ENCODE results near the gene CCDC178.
"Not testable (repeated sequence)": the region's sequence is repeated elsewhere in the genome, so short reads cannot be mapped to it uniquely, and the experiment has no call there.

CCDC178 gene

DNA sequence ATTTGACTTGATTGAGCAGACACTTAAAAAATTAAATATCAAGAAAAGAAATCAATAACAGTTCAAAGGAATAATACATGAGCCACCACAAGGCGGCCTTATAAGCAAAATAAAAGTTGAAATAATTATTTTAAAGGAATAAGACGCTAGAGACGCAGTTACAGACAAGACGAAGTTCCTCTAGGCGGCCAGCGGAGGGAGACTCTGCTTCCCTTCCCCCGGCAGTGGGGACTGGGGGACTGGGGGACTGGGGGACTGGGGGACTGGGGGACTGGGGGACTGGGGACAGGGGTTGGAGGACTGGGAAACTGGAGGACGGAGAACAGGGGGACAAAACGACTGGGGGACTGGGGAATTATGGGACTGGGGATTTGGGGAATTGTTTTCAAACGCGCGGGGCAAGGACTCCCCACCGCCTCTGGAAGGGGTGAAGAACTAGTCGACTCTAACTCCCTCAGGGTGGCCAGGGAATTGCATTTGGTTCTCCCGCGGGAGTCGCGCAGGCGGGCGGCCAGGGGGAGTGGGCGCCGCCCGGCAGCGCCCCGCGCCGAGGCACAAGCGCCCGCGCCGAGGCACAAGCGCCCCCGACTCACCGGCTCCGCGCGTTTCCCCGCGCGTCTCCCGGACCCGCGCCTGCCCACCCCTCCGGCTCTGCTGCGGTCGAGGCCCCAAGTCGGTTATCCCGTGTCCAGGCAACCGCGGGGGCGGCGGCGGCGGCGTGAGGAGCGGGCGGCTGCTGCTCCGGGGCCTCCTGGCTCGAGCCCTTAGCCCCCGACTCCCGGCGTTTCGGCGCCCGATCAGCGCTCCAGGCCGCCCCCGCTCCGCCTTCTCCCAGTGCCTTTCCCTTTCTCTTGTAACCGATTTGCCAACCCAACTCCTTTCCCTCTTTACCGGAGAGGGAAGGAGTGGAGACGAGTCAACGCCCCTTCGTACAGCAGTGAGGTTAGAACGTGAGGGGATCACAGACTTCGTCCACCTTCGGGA is at the start of gene CCDC178:
CCDC178 (minus strand) TSS at position 662 of the 984 bp plus-strand sequence. CDS start 28,633 bp downstream, outside the sequence.
- DNase-seq, result no peak

DNA sequence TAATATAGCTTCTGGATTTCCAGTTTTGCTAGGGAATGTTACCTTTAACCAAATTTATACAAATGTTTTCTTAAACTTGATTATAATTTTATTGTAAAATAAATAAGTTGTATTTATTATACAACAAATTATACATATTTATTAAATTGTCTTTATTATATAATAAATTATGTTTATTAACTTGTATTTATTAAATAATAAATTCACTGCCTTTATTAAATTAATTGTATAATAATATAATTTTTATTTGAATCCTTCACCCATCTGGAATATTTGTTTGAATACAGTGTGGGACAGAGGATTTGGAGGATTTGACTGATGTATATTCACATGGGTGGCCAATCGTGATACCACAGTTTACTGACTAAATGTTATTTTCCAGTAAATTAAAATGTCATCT is 43.4 kb upstream of the CCDC178 start:
- DNase-seq, result no peak

- no peak for DNase-seq
Measured at GRCh38 chr18:33472509-33472908, 32.0 kb upstream of the CCDC178 start.

DNA sequence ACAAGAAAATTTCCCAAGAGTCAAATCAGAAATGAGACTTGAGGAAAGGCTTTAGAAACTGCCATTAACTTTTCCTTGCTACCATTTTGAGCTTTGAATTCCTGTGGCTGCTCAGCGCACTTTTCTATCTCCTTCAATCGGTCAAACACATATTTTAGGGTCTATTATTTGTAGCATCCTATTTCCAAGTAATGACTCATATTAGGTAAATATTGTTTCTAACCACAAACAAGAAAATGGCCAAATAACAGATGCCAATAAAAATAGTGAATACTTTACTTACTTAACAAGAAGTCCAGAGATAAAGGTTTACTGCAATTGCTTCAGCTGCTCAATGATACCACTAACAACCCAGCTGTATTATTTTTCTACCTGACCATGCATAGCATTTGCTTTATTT is 29.7 kb upstream of the CCDC178 start:
- no peak for DNase-seq

DNA sequence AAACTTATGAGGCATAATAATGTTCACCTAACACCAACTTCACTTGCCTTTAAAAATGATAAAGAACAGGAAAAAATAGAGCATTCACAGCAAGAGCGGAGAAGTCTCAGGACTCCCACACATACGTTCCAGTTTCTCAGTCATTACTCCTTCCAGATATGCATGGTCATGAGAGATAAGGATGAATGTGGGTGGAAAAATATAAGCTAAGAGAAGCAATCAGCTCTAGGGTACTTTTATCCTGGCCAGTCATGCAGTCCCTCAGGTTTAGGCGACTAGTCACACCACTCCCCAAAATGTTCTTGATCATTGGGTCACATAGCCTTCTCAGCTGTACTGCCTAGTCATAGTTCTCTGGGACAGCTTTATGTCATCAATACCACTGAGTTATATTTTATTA is 29.2 kb upstream of the CCDC178 start:
- DNase-seq, result no peak

GRCh38 chr18:33467531-33467930 is 27.0 kb upstream of the CCDC178 start:
- DNase-seq, result no peak

DNA sequence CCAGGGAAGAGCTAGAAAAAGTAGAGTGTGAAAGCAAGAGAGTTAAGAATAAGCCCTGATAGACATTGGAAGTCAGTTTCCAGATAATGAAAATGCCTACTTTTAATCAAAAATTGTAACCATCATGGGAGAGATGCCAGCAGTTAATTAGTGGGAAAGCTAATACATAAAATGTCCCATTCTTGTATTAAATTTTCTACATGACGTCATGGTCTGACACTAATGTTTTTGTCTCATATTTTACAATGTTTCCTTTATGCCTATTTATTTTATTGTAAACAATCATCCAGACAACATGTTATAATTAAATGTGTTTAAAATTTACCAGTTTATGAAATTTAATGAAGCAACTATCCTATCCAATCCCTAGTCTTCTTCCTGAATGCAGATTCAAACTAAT is 26.3 kb upstream of the CCDC178 start:
- no peak for DNase-seq

DNA sequence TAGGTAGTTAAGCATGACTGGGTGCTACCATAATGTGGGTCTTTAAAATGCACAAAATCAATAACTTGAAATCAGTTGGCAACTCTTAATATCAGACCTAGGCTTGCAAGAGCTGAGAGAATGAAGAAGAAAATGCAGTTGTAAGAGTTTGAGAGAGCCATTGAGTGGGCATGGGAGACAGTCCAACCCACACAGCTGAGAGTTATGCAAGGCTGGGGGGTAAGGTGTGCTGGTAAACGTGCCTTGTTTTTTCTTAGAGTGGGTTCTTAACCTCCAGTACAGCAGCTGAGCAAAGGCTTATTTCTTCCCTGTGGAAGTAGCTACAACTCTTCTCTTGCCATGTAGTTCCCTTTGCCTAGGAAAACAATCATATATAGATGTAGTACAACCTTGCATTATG is 20.2 kb upstream of the CCDC178 start:
- no peak for DNase-seq

- DNase-seq, result no peak
Measured at GRCh38 chr18:33459612-33460011, 19.1 kb upstream of the CCDC178 start.

GRCh38 chr18:33446604-33447003 is 6.1 kb upstream of the CCDC178 start:
- no peak for DNase-seq

DNA sequence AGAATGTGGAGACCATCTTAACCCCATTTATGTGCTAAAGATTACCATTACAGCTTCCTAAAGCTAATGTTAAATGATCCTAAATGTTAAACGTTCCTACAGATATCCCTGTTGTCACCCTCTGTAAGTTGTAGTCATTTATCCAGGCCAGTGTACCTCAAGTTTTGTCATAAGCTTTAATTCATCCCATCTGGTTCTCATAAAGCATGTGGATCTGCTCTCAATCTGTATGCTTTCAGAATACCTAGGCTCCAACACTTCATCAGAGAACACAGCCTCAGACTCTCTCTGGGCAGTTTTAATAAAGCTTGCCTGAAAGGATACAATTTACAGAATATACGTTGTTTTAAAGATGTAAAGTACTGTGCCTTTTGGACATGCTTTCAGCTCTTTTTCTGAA is 4.2 kb upstream of the CCDC178 start:
- DNase-seq, result no peak

GRCh38 chr18:33432857-33433256 is 7.7 kb downstream of the CCDC178 start:
- DNase-seq, result no peak

DNA sequence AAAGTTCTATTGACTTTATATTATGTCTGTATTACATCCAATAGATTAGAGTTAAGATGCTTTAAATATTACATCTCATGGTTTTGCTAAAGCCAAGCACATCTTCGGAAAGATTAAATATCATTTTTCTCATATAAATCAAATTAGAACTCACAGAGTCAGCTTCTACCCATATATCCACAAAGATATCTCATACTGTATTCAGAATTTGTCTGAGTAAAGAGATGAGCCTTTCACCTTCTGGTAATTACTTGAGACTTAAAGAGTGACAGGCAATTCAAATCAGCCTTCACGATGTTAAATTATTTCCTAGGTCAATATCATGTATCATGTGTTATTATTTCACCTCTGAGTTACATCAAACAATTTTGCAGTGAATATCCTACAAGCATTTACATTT is 13.0 kb downstream of the CCDC178 start:
- no peak for DNase-seq

DNA sequence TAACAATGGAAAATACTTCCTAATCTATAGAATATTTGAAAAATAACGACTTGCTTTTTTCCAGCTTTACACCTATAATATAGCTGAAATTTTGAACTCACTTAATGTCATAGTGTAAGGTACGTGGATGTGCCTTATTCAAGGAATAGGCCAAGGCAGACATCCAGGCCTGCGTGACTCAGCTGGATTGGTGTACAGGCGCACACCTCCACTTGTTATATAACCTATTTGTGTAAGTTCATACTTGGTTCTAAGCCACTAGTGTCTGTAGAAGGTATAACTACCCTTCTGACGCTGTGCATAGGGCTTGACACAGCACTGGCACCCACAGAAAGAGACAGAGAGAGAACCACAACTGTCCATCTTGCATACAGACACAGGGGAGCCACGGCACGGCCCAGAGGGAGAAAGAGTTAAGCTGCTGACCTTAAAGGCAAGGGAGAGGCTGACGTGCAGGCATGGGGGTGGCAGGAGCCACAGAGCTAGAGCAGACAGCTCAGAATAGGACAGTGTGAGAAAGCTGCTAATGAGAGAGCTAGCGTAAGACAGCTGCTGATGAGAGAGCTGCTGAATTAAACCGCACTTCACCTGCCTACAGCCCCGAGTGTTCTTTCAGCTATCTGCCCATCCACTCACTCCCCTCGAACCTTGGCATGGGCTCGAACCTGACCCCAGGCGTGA is 16.1 kb downstream of the CCDC178 start:
- DNase-seq, result no peak

DNA sequence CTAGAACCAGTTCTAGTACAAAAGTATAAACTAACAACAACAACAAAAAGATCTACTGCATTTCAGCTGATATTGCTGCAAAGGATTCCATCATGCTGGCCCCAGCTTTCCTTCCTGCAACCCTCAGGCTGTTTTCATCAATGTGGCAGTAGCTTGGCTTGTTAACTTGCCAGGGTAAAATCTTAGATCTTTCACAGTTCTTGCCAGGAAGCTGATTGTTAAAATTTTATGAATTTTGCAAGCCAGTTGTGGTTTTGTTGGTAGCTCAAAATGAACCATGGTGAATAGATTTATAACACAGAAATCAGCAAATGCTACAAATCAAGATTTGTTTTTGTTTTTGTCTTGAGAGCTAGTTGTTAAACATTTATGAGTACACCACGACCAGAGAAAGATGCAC is 19.3 kb downstream of the CCDC178 start:
- no peak for DNase-seq

GRCh38 chr18:33404244-33404873 is 36.2 kb downstream of the CCDC178 start:
- no peak for DNase-seq

- DNase-seq, result not testable (repeated sequence)
Measured at GRCh38 chr18:33398939-33399338, 41.6 kb downstream of the CCDC178 start.

GRCh38 chr18:33375829-33376228 is 64.7 kb downstream of the CCDC178 start:
- no peak for DNase-seq

DNA sequence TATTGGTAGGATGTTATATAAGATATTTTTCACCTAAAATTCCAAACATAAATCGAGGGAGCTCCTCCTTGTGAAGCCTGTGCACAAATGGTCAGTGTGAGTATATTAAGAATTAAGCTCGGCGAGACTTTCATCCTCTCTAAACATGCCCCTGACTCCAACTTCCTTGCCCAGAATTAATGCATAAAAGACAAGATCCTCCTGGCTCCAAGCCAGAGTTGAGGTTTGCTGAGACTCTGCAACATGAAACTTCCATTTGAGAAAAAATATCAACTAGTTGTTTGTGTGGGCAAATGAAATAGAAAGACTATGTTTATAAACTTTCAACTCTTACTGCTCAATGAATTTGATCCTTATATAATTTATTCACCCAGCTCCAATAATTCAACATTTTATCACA is 68.1 kb downstream of the CCDC178 start:
- DNase-seq, result no peak

- no peak for DNase-seq
Measured at GRCh38 chr18:33369711-33370449, 70.6 kb downstream of the CCDC178 start.

- no peak for DNase-seq
Measured at GRCh38 chr18:33356735-33357134, 83.8 kb downstream of the CCDC178 start.

- no peak for DNase-seq
Measured at GRCh38 chr18:33355756-33356155, 84.8 kb downstream of the CCDC178 start.

DNA sequence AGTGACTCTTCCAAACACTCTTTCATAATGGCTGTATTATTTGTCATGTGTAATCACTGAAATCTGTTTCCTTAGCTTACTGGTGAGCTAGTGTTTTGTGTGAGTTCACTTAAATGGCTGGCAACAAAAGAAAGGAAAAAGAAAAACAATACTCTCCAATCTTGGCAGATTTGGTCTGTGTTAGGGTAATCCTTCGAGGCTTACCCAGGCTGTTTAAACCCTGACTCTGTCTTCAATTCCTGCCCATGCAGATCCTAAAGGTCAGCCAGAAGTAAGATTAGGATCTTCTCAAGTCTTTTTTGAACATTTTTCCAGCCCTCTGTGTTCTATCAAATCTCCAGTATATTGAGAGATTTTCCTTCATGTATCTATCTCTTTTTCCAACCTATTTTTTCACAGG is 85.3 kb downstream of the CCDC178 start:
- DNase-seq, result no peak

Measured in activated gamma-delta T cell treated with Interleukin-2 at 50 U/mL for 16 hours (primary cell).